GM21723 (cell line): Measurements from ENCODE around the gene PROB1.
"Not testable (repeated sequence)": the region's sequence is repeated elsewhere in the genome, so short reads cannot be mapped to it uniquely, and the experiment has no call there.

Source experiments
- ATAC-seq: cut with Tn5 transposase; IDR thresholded peaks from one replicate; pipeline ENCODE4 v1.9.1; 2021; ENCODE audit warnings: mild to moderate bottlenecking, moderate library complexity; ENCODE audit not compliant: unreplicated experiment

PROB1 gene

DNA sequence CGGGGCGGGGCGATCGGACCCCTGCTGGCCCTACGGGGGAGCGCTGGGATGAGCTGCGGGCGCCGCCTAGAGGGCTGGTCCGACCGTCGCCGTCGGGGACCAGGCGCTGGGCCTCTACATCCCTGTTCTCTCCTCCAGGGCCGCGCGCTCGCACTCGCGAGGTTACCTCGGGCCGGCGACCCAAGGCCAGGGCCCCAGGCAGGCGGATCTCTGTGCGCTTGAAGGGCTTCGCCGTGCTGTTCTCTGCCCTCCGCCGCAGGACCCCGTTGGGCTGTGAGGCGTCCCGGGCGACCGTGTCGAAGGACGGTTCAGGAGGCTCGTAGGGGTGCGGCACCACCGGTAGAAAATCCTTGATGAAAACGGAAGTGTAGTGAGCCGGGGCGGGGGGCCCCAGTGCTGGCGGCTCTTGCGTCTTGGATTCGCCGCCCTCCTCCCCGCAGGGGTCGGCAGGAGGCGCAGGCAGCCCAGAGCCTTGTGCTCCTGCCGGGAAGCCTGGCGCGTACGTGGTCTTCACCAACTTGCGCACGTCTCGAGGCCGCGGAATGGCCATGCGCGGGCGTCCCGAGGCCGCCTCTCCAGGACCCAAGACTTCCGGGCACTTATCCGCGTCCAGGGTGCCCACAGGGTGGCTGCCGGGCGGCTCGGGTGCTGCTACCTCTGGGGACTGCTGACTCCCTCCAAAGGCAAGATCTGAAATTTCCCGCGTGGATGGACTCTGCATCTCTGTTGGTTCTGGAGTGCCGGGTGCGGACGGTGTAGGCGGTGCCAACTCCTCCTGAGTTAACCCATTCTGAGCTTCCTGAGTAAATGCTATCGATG is 2.0 kb downstream of the PROB1 start:
- ATAC-seq: peak; percentile 53

DNA sequence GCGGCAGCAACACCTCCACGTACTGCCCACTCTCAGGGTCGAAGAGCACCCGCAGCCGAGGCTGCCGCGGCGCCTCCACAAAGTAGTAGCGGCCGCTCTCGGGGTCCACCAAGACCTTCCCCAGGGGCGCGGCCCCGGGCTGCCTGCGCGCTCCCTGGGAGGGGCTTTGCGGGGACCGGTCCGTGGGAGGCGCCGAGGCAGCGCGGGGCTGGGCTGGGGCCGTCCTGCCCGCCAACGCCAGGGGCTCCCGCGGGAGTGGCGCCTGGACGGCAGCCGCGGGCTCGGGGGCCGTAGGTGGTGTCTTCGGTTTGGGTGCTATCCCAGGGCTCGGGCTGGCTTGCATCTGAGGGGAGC is 2.6 kb downstream of the PROB1 start:
- ATAC-seq: no peak

DNA sequence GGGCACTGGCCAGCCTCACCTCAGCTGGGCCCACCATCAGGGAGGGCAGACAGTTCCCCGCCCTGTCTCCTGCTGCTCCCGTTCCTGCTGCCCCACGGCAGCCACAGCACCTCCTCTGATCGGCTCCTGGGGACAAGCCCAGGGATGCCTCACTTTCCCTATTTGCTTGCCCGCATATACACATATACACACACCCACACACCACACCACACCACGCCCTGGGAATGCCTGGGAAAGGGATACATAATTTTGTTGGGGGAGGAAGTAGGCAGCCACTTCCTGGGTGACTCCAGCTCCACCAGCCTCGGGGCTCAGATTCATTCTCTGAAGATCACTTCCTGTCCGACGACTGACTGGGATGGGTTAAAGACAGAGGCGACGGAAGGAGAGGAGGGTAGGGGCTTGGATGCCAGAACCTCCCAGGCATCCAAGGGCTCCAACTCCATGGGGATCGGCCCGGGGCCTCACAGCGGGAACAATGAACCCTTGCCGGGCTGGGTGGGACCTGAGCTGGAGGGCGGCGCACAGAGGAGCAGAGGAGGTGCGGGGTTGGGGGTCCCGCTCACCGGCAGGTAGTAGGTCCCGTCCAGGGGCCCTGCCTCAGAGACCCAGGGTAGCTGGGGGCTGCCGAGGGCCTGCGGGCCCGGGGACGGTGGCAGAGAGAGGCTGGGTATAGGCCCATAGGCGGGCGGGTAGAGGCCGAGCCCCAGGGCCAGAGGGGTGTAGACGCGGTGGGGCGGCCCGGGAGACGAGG is 3.2 kb downstream of the PROB1 start:
- ATAC-seq: peak; percentile 3

DNA sequence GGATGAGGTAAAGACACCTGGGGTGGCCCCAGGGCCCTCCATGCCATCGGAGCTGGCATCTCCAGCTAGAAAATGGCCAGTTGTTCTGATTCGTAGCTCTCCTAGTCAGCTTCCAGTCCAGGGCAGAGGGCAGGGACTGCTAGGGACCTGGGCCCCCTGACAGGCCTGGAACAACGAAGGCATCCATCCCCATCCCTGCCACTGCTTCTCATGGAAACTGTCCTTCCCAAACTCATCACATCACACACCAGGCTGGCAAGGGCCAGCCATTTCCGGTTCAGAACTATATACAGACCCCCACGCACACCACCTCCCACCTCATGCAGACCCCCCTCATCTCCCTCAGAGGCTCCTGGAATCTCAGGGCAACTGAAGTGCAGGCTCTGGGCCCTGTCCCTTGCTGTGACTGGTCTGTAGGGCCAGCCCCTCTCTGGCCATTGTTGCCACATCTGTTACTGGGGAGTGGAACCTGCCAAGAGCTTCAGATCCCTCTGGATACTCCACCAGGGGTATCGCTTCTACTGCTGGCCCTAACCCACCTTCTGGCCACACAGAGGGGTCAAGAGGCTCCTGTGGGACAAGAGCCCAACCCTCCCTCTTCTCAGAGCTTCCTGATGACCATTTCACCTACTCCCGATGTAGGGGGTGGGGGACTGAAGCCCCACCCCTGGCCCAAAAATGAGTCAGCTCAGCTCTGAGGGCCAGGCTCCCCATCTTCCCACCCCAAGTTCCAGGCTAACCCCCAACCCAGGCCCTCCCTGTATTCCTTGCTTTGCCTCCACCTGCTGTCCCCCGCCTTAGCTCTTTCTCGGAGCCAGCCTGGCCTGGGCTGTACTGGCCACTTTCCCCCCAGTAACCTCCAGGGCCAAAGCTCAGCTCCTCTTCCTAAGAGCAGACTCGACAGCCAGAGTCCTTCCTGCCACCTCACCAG is 4.0 kb downstream of the PROB1 start:
- no peak for ATAC-seq

DNA sequence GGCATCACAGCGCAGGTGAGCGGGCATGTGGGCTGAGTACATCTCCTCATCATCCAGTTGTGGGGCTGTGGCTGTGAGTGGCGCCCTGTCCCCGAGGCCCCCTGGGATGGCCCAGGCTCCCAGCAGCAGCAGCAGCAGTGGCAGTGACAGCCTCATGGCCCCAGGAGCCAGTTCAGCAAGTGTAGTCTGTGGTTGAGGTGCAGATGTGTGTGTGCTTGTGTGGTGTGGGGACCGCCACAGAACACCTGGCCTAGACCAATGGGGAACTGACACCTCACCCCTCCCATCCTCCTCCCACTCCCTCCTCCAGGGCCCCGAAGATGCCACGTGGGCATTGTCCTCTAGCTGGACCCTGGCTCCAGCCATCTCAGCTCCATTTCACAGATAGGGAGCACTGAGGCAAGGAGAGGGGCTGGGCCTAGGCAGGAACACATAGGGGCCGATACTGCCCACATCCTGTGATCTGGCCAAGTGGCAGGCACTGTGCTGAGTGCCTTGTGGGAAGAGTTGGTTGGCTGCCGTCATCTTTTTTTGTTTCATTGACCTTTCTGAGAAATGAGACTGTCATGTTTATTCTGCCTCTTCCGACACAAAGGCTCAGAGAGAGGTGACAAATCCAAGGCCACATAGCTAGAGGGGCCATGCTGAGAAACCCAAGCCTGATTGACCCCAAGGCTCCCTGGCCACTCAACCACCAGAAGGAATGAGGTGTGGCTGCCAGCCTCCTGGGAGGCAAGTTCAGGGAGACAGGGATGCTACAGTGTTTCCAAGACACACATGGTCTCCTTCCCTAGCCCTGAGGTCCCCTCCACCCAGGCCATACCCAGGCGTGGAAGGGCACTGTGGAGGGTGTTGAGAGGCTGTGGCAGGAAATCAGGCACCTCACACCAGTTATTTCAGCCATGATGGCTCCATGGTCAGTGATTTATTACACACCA is 4.9 kb downstream of the PROB1 start, which contains the start of gene MZB1:
TSS of gene MZB1 (minus strand) at position 213 of the 938 bp plus-strand sequence. CDS start at position 156, 57 bp downstream.
- ATAC-seq: peak; percentile 39

DNA sequence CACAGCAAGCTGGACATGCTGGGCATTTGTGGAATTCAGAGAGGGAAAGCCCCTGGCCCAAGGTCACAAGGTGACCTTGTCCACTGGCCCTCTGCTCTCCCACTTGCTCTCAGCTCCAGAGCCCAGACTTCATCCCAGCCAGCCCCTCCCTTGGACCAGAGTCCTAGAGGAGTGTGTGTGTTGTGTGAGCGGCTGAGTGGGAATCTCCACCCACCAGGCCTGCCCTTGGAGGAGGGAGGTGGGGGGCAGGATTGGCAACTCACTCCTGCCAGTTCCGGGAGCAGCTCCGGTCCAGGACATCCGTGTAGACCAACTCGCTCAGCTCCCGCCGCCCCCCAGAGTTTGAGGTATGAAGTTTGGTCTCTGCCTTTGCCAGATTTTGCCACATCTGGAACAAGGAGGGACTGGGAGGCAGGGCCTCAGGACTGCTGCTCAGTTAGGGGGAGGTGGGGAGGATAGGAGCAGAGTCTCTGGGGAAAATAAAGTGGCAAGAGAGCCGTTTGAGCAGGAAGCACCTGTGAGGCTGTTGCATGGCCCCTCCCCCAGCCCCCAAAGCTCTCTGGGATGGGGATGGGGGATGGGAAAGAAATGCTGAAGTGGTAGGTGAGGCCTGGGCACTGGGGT is 6.6 kb downstream of the PROB1 start:
- no peak for ATAC-seq

DNA sequence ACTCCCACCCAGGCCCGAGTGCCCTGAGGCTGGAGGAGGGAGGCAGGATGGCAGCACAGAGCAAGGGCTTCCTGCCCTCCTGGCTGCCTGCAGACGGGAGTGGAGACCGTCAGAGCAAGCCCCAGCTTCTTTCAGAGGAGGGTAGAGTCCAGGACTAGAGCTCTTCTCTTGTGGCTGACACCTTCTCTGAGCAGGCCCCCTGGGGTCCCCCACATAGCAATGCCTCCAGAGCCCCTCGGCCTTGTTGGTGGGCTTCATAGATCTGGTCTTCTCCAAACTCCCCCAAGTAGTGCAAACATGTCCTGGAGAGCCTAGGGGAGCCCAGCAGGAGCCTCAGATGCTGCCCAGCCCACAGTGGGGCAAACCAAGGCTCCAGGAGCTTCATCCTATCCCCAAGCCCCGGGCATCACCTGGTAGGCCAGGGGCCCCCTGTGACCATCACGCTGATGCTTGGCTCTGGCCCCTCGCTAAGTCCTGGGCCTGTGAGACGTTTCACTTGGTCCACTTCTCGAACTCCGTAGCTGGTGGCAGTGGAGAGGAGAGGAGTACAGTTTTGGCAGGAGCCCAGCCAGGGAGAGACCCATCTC is 7.2 kb downstream of the PROB1 start:
- ATAC-seq: no peak

DNA sequence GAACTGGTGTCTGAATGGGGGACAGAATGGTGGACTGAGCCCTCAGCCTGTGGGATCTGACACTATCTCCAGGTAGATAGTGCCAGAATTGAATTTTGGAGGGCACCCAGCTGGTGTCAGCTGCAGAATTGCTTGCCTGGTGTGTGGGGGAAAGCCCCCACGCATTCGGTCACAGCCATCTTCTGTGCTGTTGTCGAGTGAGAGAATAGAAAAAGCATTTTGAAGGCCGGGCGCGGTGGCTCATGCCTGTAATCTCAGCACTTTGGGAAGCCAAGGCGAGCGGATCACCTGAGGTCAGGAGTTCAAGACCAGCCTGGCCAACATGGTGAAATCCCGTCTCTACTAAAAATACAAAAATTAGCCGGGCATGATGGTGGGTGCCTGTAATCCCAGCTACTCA is 7.9 kb downstream of the PROB1 start:
- ATAC-seq: not testable (repeated sequence)

DNA sequence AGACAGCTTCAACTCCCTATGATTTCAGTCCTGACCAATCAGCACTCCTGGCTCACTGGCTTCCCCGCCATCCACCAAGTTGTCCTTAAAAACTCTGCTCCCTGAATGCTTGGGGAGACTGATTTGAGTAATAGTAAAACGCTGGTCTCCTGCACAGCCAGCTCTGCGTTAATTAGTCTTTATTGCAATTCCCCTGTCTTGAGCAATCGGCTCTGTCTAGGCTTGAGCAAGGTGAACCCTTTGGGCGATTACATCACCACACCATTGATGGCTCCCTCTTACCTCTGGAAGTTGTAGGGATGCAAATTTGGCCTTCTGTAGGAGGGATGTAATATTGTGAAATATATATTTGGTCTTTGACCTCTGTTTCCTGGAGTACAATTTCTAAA is 8.9 kb downstream of the PROB1 start:
- no peak for ATAC-seq

DNA sequence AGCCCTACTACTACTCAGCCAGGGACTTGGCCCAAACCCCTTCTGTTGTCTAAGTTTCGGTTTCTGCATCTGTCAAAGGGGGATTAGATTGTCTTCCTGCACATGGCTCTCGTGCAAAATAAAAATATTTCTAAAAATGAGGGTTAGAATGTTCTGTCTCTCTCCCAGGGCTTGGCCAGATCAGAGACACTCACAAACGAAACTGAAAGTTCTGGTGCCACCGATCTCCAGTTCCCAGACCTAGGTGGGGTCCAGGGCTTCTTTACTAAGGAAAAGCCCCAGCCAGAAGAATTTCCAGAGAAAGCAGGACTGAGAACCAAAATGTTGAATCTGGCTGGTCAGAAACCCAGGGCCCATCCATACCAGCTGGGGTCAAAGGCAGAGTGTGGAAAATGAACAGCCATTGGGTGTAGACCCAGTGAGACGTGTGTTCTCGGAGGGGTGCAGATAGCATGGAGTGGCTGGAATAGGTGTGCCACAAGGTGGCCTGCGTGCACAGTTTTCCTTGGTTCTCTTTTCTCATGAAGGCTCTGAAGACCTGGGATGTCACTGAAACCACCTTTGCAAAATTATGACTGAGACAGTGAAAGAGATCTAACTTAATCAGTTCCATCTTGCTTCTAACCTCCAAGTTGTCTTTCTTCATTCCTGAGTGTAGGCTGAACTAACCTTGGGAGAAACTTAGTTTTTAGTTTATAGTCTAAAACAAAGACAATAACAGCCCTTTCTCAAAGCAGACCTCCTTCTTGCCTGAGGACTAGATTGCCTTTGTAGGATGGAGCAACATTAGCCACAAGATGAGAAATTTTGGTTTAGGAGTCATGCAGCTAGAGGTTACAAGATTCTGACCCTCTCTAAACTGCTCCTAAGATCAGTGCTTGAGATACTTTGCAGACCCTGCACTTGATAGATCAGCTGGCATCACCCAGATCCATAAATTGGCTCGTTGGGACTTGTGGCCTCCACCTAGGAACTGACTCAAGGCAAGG is 9.5 kb downstream of the PROB1 start:
- no peak for ATAC-seq

DNA sequence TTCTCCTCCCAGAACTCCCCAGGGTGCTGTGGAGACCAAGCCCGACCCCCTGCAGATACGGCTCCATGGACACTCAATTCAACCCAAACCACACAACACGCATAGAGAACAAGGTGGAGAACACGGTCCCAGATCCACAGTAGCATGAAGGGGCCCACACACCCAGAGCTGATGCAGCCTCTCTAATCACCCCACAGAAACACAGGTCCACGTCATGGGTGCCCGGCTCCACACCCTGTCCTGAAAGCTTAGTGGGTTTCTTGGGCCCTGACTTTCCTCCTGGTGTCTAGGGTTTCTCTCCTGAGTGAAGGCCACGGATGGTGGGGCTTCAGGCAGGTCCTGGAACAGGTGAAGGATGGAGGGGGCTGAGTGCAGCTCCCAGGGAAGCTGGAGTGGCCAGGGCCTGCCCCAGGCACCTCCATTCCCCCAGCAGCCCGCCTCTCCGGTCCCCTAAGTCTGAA is 10.3 kb downstream of the PROB1 start:
- no peak for ATAC-seq

DNA sequence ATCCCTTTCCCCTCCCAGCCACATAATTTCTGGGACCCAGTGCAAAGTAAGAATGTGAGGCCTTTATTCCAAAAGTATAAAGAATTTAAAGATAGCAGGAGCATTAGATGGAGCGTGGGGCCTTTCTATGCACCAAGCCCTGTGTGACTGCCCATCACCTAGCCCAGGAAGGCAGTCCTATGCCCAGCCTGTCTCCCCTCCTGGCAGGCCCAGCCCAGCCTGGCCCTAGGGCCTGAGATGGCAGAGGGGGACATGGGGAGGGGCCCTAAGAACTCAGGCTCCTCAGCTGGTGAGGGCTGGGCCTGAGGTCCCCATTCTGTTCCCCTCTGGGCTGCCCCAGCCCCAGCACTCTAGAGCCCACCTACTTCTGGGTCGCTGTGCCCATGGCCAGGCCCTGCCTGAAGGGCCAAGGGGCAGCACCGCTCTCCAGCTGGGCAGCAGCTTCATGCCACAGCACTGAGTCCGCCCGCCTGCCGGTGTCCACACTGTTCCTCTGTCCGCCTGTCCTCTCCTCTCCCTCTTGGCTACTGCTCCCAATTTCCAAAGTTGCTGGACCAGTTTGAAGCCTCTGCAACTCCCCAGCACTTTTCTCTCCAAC is 10.8 kb downstream of the PROB1 start:
- ATAC-seq: no peak

DNA sequence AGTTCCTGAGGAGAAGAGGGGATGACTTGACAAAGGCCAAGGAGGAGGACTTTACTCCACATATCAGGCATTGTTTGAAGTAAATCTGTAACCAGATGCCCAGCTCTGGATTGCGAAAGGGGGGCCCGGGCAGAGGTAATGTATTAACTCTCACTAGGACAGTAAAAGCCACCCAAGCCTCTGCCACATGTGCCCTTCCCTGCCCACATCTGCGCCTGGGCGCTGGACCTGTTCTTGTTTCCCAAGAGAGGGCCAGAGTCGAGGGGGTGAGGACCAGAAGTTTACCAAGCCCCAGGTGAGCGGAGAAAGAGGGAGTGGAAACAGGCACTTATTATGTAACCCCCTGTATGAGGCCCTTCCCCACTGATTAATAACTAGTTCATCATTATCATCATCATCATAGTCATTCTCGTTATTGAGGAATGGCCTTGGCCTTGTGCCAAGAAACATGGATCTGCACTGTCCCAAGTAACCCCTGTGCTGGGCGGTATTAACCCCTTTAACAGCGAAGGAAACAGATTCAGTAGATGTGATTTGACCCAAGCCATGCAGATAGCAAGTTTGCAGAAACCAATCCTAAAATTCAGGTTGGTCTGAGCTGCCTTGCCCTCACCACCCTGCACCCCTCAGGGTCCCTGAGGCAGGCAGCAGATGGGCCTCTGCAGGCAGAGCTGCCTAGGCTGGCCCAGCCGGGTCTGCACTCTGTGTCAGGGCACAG is 11.5 kb downstream of the PROB1 start, which contains the start of gene SLC23A1:
TSS of gene SLC23A1 (minus strand) at position 23 of the 718 bp plus-strand sequence. CDS start 44 bp downstream, outside the sequence.
- ATAC-seq: no peak

DNA sequence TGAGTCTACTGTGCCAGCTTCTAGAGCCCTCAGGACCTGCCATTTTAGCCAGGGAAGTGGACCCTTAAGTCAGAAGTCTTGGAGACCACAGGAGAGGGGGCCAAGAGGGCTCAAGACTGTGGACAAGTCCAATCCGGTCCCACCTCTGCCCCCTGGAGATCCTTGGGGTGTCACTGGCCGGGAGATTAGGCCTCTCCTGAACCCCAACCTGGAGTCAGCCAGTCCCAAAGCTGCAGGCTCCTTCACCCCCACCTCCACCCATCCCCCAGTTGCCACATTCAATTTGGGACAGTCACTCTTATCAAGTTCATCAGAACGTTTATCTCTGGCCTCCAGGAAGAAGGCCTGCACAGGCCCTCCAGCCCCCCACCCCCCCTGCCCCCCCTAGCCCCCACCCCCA is 12.1 kb downstream of the PROB1 start:
- ATAC-seq: no peak

DNA sequence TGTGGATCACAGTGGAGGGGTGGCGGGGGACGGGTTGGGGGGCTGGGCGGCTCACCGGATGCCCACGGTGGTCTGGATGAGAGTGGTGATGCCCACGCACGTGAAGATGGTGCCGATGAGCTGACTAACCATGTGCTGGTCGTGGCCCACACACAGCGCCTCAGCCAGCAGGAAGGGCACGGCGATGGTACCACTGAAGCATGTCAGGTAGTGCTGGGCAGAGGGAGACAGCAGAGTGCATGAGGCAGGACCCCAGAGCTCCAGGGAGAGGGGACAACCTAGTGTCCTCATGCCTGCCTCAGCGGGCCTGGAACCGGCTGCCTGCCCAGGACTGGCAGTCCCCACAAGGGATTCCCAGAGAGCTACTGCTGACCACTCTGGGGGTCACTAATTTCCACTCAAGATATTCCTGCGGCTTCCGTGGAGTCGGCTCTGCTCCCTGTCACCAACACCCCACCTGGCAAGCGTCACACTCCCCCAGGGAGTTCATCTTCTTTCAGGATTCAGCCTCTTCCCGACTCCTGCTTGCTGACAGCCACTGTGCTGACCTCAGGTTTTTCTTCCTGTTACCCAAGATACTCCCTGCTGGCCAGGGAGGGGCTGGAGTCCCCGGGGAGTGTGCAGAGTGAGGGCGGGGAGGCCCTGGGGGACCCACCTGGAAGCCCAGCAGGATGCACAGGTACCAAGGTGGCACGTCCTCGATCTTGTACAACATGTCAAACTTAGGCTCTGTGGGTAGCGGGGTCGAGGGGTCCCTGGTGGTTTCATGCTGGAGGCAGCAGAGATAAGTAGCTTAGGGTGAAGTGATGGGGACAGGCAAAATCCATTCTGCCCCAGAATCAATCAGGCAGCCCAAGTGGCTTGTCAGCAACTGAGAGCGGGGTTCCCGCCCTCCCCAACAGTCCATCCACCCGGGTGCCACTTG is 12.8 kb downstream of the PROB1 start:
- ATAC-seq: no peak
